GM21529 (cell line): ENCODE results near the gene SLITRK5.

Source experiments
- ATAC-seq: cut with Tn5 transposase; IDR thresholded peaks from one replicate; pipeline ENCODE4 v1.9.1; 2021; ENCODE audit not compliant: unreplicated experiment

Gene SLITRK5

GRCh38 chr13:87698268-87698667 is 27.1 kb downstream of the SLITRK5 start:
- ATAC-seq: no peak

GRCh38 chr13:87709947-87710346 is 38.8 kb downstream of the SLITRK5 start:
- no peak for ATAC-seq

- ATAC-seq: no peak
Observed at GRCh38 chr13:87712012-87712411, 40.8 kb downstream of the SLITRK5 start.
